ENCODE measurements around the gene USP4.

GRCh38 chr3:49260806-49261324 is 79.0 kb downstream of the USP4 start:
- TF ChIP-seq CTCF (IDR thresholded peaks at IDR 0.05; ENCODE audit: low read length) (no peak), EZH2phosphoT487 (IDR thresholded peaks at IDR 0.05; ENCODE audit: low read length) (no peak)
